H9 (cell line): ENCODE results near the gene RDM1. TPM values are rescaled to one million over a fixed set of nuclear protein-coding genes. Genes with fewer than 3 reads are reported as not detected.

Source experiments
- DNase-seq: peaks from one replicate; pipeline ENCODE4 v3.0.0-alpha.2; 2017
- H2AFZ ChIP-seq: one replicate; pipeline ENCODE4 v1.6.1; 2013; ENCODE audit warnings: mild to moderate bottlenecking, low read length, control low read depth, moderate library complexity
- H2AK5ac ChIP-seq: 2 replicates; pipeline ENCODE4 v1.6.1; 2013; ENCODE audit warnings: low read length, control low read depth, mixed read lengths; ENCODE audit not compliant: insufficient read length
- H2BK120ac ChIP-seq: one replicate; pipeline ENCODE4 v1.6.1; 2013; ENCODE audit warnings: low read depth, mild to moderate bottlenecking, low read length, control low read depth, inconsistent platforms; ENCODE audit not compliant: poor library complexity, severe bottlenecking
- H2BK12ac ChIP-seq: 2 replicates; pipeline ENCODE4 v1.6.1; 2013; ENCODE audit warnings: low read length, control low read depth, mixed read lengths, low read depth; ENCODE audit not compliant: insufficient read length
- H2BK15ac ChIP-seq: 2 replicates; pipeline ENCODE4 v1.6.1; 2013; ENCODE audit warnings: low read depth, low read length, control low read depth
- H2BK20ac ChIP-seq: one replicate; pipeline ENCODE4 v1.6.1; 2013; ENCODE audit warnings: low read depth, mild to moderate bottlenecking, low read length, control low read depth, inconsistent platforms; ENCODE audit not compliant: poor library complexity, severe bottlenecking
- H2BK5ac ChIP-seq: 2 replicates; pipeline ENCODE4 v1.6.1; 2013; ENCODE audit warnings: low read length, control low read depth, mixed read lengths; ENCODE audit not compliant: insufficient read length
- H3K14ac ChIP-seq: 2 replicates; pipeline ENCODE4 v1.6.1; 2013; ENCODE audit warnings: low read length, control low read depth; ENCODE audit not compliant: insufficient read depth
- H3K18ac ChIP-seq: 2 replicates; pipeline ENCODE4 v1.6.1; 2013; ENCODE audit warnings: low read depth, mild to moderate bottlenecking, mixed read lengths, low read length, control low read depth; ENCODE audit not compliant: insufficient read length
- H3K23ac ChIP-seq: 2 replicates; pipeline ENCODE4 v1.6.1; 2013; ENCODE audit warnings: low read length, control low read depth, mixed read lengths, low read depth; ENCODE audit not compliant: insufficient read length
- H3K23me2 ChIP-seq: 2 replicates; pipeline ENCODE4 v1.6.1; 2013; ENCODE audit warnings: low read depth, mild to moderate bottlenecking, mixed read lengths, low read length, control low read depth; ENCODE audit not compliant: insufficient read length, poor library complexity, severe bottlenecking
- H3K27ac ChIP-seq: 2 replicates; pipeline ENCODE4 v1.5.1; 2013; ENCODE audit warnings: low read length, control low read depth, mixed read lengths, low read depth; ENCODE audit not compliant: insufficient read length
- H3K27me3 ChIP-seq: 2 replicates; pipeline ENCODE4 v1.6.1; 2013; ENCODE audit warnings: low read length, control low read depth, inconsistent platforms; ENCODE audit not compliant: insufficient read depth
- H3K4ac ChIP-seq: 2 replicates; pipeline ENCODE4 v1.6.1; 2013; ENCODE audit warnings: low read depth, mild to moderate bottlenecking, control low read depth, inconsistent platforms, low read length, moderate library complexity
- H3K4me1 ChIP-seq: 2 replicates; pipeline ENCODE4 v1.6.1; 2013; ENCODE audit warnings: low read length, control low read depth, inconsistent platforms; ENCODE audit not compliant: insufficient read depth
- H3K4me2 ChIP-seq: 2 replicates; pipeline ENCODE4 v1.6.1; 2013; ENCODE audit warnings: low read length, control low read depth, mixed read lengths; ENCODE audit not compliant: insufficient read length, insufficient read depth
- H3K56ac ChIP-seq: 2 replicates; pipeline ENCODE4 v1.6.1; 2013; ENCODE audit warnings: low read depth, mild to moderate bottlenecking, mixed read lengths, low read length, control low read depth; ENCODE audit not compliant: insufficient read length
- H3K79me1 ChIP-seq: 2 replicates; pipeline ENCODE4 v1.6.1; 2013; ENCODE audit warnings: low read depth, mild to moderate bottlenecking, moderate library complexity, low read length, control low read depth, inconsistent platforms; ENCODE audit not compliant: insufficient read depth, poor library complexity, severe bottlenecking
- H3K79me2 ChIP-seq: 2 replicates; pipeline ENCODE4 v1.6.1; 2013; ENCODE audit warnings: low read length, control low read depth, inconsistent platforms; ENCODE audit not compliant: insufficient read depth
- H3K9ac ChIP-seq: 2 replicates; pipeline ENCODE4 v1.6.1; 2013; ENCODE audit warnings: low read length, control low read depth, mixed read lengths; ENCODE audit not compliant: insufficient read length; ENCODE audit errors: extremely low read depth
- H3K9me3 ChIP-seq: one replicate; pipeline ENCODE4 v1.6.1; 2013; ENCODE audit warnings: low read depth, low read length, inconsistent platforms; ENCODE audit not compliant: control insufficient read depth
- H3T11ph ChIP-seq: one replicate; pipeline ENCODE4 v1.6.1; 2013; ENCODE audit warnings: mild to moderate bottlenecking, low read length, control low read depth, inconsistent platforms
- H4K20me1 ChIP-seq: one replicate; pipeline ENCODE4 v1.6.1; 2013; ENCODE audit not compliant: control insufficient read depth, insufficient read length, insufficient read depth
- H4K5ac ChIP-seq: 2 replicates; pipeline ENCODE4 v1.6.1; 2013; ENCODE audit warnings: low read depth, mild to moderate bottlenecking, mixed read lengths, low read length, control low read depth; ENCODE audit not compliant: insufficient read length
- H4K8ac ChIP-seq: replicated peaks from 2 replicates; pipeline ENCODE4 v1.6.1; 2013; ENCODE audit warnings: low read length, control low read depth, mixed read lengths, low read depth; ENCODE audit not compliant: insufficient read length
- H4K91ac ChIP-seq: 2 replicates; pipeline ENCODE4 v1.6.1; 2013; ENCODE audit warnings: low read depth, mild to moderate bottlenecking, moderate library complexity, mixed read lengths, low read length, control low read depth; ENCODE audit not compliant: insufficient read length
- H3K27ac Mint-ChIP-seq, 3 experiments: 2 replicates in 2 of 3; 3 replicates in 1 of 3; pipeline ENCODE4 v1.8.0; 2020 to 2021; ENCODE audit warnings: mixed read lengths in 3 of 3, mild to moderate bottlenecking in 1 of 3, moderate library complexity in 1 of 3
- H3K27me3 Mint-ChIP-seq: 2 replicates; pipeline ENCODE4 v1.8.0; 2021; ENCODE audit warnings: low read depth, mild to moderate bottlenecking, moderate library complexity, mixed read lengths
- H3K36me3 Mint-ChIP-seq, 3 experiments: 2 replicates in 2 of 3; 3 replicates in 1 of 3; pipeline ENCODE4 v1.8.0; 2020 to 2021; ENCODE audit warnings: low read depth in 3 of 3, mixed read lengths in 3 of 3; ENCODE audit not compliant: insufficient read depth in 1 of 3
- H3K4me1 Mint-ChIP-seq, 2 experiments: 2 replicates each; pipeline ENCODE4 v1.8.0; 2020; ENCODE audit warnings: mixed read lengths in 2 of 2
- H3K4me3 Mint-ChIP-seq, 2 experiments: 2 replicates in 1 of 2; 3 replicates in 1 of 2; pipeline ENCODE4 v1.8.0; 2020 to 2021; ENCODE audit warnings: mild to moderate bottlenecking in 2 of 2, mixed read lengths in 2 of 2, moderate library complexity in 1 of 2
- H3K9me3 Mint-ChIP-seq, 2 experiments: 2 replicates in 1 of 2; 3 replicates in 1 of 2; pipeline ENCODE4 v1.8.0; 2020; ENCODE audit warnings: mild to moderate bottlenecking in 2 of 2, mixed read lengths in 2 of 2, moderate library complexity in 1 of 2
- CTCF ChIP-seq: fragments of 200-600 bp; sonication (generic); conservative IDR thresholded peaks from 3 replicates; pipeline ENCODE4 v1.8.0; 2021; ENCODE audit warnings: antibody characterized with exemption, mild to moderate bottlenecking
- WGBS: extraction: QIAGEN DNeasy Blood & Tissue Kit; methylation state at CpG from one replicate; pipeline ENCODE4 v1.1.7; 2013; ENCODE audit warnings: missing lambda C conversion rate, low lambda C conversion rate, mixed read lengths; ENCODE audit not compliant: insufficient read length; ENCODE audit errors: extremely low coverage; 5-methylcytosine and 5-hydroxymethylcytosine counted together
- total RNA-seq: library from RNA; stranded (reverse); gene quantifications from 2 replicates; pipeline ENCODE4 v1.2.1, GENCODE V29; 2021

RDM1 gene
- total RNA-seq, 1 experiment from 2014 or later, result 9.0 TPM

- Histone ChIP-seq H3K27me3 (no peaks in the 10 kb centered on the region), H3K9me3 (no peaks in the 10 kb centered on the region), H3T11ph (no peak within 1 kb of the TSS), H4K91ac (no peak within 1 kb of the TSS), H2AK5ac (no peak within 1 kb of the TSS), H4K5ac (no peak within 1 kb of the TSS), H3K23ac (no peak within 1 kb of the TSS), H2AFZ (no peak within 1 kb of the TSS), H2BK120ac (no peak within 1 kb of the TSS), H3K27ac (no peak within 1 kb of the TSS), H3K18ac (no peak within 1 kb of the TSS), H3K79me1 (no peaks in the 10 kb centered on the region), H4K8ac (no peak within 1 kb of the TSS), H2BK5ac (no peak within 1 kb of the TSS), H3K23me2 (no peaks in the 10 kb centered on the region), H2BK20ac (no peak within 1 kb of the TSS), H3K4me1 (peaks cover 3% of the 10 kb centered on the region; the same call in 1 of the 2 replicates), H3K79me2 (no peaks in the 10 kb centered on the region), H2BK15ac (no peak within 1 kb of the TSS), H3K9ac (no peak within 1 kb of the TSS), H3K56ac (no peak within 1 kb of the TSS), H3K14ac (no peak within 1 kb of the TSS), H3K4ac (no peak within 1 kb of the TSS), H3K4me2 (no peak within 1 kb of the TSS), H4K20me1 (no peaks in the 10 kb centered on the region), H2BK12ac (no peak within 1 kb of the TSS)
- DNase-seq, result no peak
- Mint-ChIP-seq H3K27me3 (peaks cover 1% of the 10 kb centered on the region; the same call in 1 of the 2 replicates), H3K4me1 (peaks cover 4 to 5% of the 10 kb centered on the region in 2 experiments), H3K27ac (no peak within 1 kb of the TSS; a peak in 1 of 7 replicates), H3K4me3 (no peak within 1 kb of the TSS), H3K36me3 (no peaks in the 10 kb centered on the region), H3K9me3 (no peaks in the 10 kb centered on the region; a peak in 1 of 5 replicates)
- no CpG with 5 or more reads among the region's 11 CpGs for WGBS
- no peak for TF ChIP-seq CTCF
Measured at GRCh38 chr17:35879773-35880654, 50.6 kb downstream of the RDM1 start, which contains the start of gene CCL5. CCL5 (minus strand) TSS chr17:35880360.
